H9 (cell line): ENCODE results near the gene PMP22. TPM values are rescaled to one million over a fixed set of nuclear protein-coding genes. Genes with fewer than 3 reads are reported as not detected.

Experiments
- DNase-seq: peaks from one replicate; pipeline ENCODE4 v3.0.0-alpha.2; 2017
- H2AFZ ChIP-seq: one replicate; pipeline ENCODE4 v1.6.1; 2013; ENCODE audit warnings: mild to moderate bottlenecking, low read length, control low read depth, moderate library complexity
- H2AK5ac ChIP-seq: 2 replicates; pipeline ENCODE4 v1.6.1; 2013; ENCODE audit warnings: low read length, control low read depth, mixed read lengths; ENCODE audit not compliant: insufficient read length
- H2BK120ac ChIP-seq: one replicate; pipeline ENCODE4 v1.6.1; 2013; ENCODE audit warnings: low read depth, mild to moderate bottlenecking, low read length, control low read depth, inconsistent platforms; ENCODE audit not compliant: poor library complexity, severe bottlenecking
- H2BK12ac ChIP-seq: 2 replicates; pipeline ENCODE4 v1.6.1; 2013; ENCODE audit warnings: low read length, control low read depth, mixed read lengths, low read depth; ENCODE audit not compliant: insufficient read length
- H2BK15ac ChIP-seq: 2 replicates; pipeline ENCODE4 v1.6.1; 2013; ENCODE audit warnings: low read depth, low read length, control low read depth
- H2BK20ac ChIP-seq: one replicate; pipeline ENCODE4 v1.6.1; 2013; ENCODE audit warnings: low read depth, mild to moderate bottlenecking, low read length, control low read depth, inconsistent platforms; ENCODE audit not compliant: poor library complexity, severe bottlenecking
- H2BK5ac ChIP-seq: 2 replicates; pipeline ENCODE4 v1.6.1; 2013; ENCODE audit warnings: low read length, control low read depth, mixed read lengths; ENCODE audit not compliant: insufficient read length
- H3K14ac ChIP-seq: 2 replicates; pipeline ENCODE4 v1.6.1; 2013; ENCODE audit warnings: low read length, control low read depth; ENCODE audit not compliant: insufficient read depth
- H3K18ac ChIP-seq: 2 replicates; pipeline ENCODE4 v1.6.1; 2013; ENCODE audit warnings: low read depth, mild to moderate bottlenecking, mixed read lengths, low read length, control low read depth; ENCODE audit not compliant: insufficient read length
- H3K23ac ChIP-seq: 2 replicates; pipeline ENCODE4 v1.6.1; 2013; ENCODE audit warnings: low read length, control low read depth, mixed read lengths, low read depth; ENCODE audit not compliant: insufficient read length
- H3K23me2 ChIP-seq: 2 replicates; pipeline ENCODE4 v1.6.1; 2013; ENCODE audit warnings: low read depth, mild to moderate bottlenecking, mixed read lengths, low read length, control low read depth; ENCODE audit not compliant: insufficient read length, poor library complexity, severe bottlenecking
- H3K27ac ChIP-seq: 2 replicates; pipeline ENCODE4 v1.5.1; 2013; ENCODE audit warnings: low read length, control low read depth, mixed read lengths, low read depth; ENCODE audit not compliant: insufficient read length
- H3K27me3 ChIP-seq: 2 replicates; pipeline ENCODE4 v1.6.1; 2013; ENCODE audit warnings: low read length, control low read depth, inconsistent platforms; ENCODE audit not compliant: insufficient read depth
- H3K4ac ChIP-seq: 2 replicates; pipeline ENCODE4 v1.6.1; 2013; ENCODE audit warnings: low read depth, mild to moderate bottlenecking, control low read depth, inconsistent platforms, low read length, moderate library complexity
- H3K4me1 ChIP-seq: 2 replicates; pipeline ENCODE4 v1.6.1; 2013; ENCODE audit warnings: low read length, control low read depth, inconsistent platforms; ENCODE audit not compliant: insufficient read depth
- H3K4me2 ChIP-seq: 2 replicates; pipeline ENCODE4 v1.6.1; 2013; ENCODE audit warnings: low read length, control low read depth, mixed read lengths; ENCODE audit not compliant: insufficient read length, insufficient read depth
- H3K56ac ChIP-seq: 2 replicates; pipeline ENCODE4 v1.6.1; 2013; ENCODE audit warnings: low read depth, mild to moderate bottlenecking, mixed read lengths, low read length, control low read depth; ENCODE audit not compliant: insufficient read length
- H3K79me1 ChIP-seq: 2 replicates; pipeline ENCODE4 v1.6.1; 2013; ENCODE audit warnings: low read depth, mild to moderate bottlenecking, moderate library complexity, low read length, control low read depth, inconsistent platforms; ENCODE audit not compliant: insufficient read depth, poor library complexity, severe bottlenecking
- H3K79me2 ChIP-seq: 2 replicates; pipeline ENCODE4 v1.6.1; 2013; ENCODE audit warnings: low read length, control low read depth, inconsistent platforms; ENCODE audit not compliant: insufficient read depth
- H3K9ac ChIP-seq: 2 replicates; pipeline ENCODE4 v1.6.1; 2013; ENCODE audit warnings: low read length, control low read depth, mixed read lengths; ENCODE audit not compliant: insufficient read length; ENCODE audit errors: extremely low read depth
- H3K9me3 ChIP-seq: one replicate; pipeline ENCODE4 v1.6.1; 2013; ENCODE audit warnings: low read depth, low read length, inconsistent platforms; ENCODE audit not compliant: control insufficient read depth
- H3T11ph ChIP-seq: one replicate; pipeline ENCODE4 v1.6.1; 2013; ENCODE audit warnings: mild to moderate bottlenecking, low read length, control low read depth, inconsistent platforms
- H4K20me1 ChIP-seq: one replicate; pipeline ENCODE4 v1.6.1; 2013; ENCODE audit not compliant: control insufficient read depth, insufficient read length, insufficient read depth
- H4K5ac ChIP-seq: 2 replicates; pipeline ENCODE4 v1.6.1; 2013; ENCODE audit warnings: low read depth, mild to moderate bottlenecking, mixed read lengths, low read length, control low read depth; ENCODE audit not compliant: insufficient read length
- H4K8ac ChIP-seq: replicated peaks from 2 replicates; pipeline ENCODE4 v1.6.1; 2013; ENCODE audit warnings: low read length, control low read depth, mixed read lengths, low read depth; ENCODE audit not compliant: insufficient read length
- H4K91ac ChIP-seq: 2 replicates; pipeline ENCODE4 v1.6.1; 2013; ENCODE audit warnings: low read depth, mild to moderate bottlenecking, moderate library complexity, mixed read lengths, low read length, control low read depth; ENCODE audit not compliant: insufficient read length
- H3K27ac Mint-ChIP-seq, 3 experiments: 2 replicates in 2 of 3; 3 replicates in 1 of 3; pipeline ENCODE4 v1.8.0; 2020 to 2021; ENCODE audit warnings: mixed read lengths in 3 of 3, mild to moderate bottlenecking in 1 of 3, moderate library complexity in 1 of 3
- H3K27me3 Mint-ChIP-seq: 2 replicates; pipeline ENCODE4 v1.8.0; 2021; ENCODE audit warnings: low read depth, mild to moderate bottlenecking, moderate library complexity, mixed read lengths
- H3K36me3 Mint-ChIP-seq, 3 experiments: 2 replicates in 2 of 3; 3 replicates in 1 of 3; pipeline ENCODE4 v1.8.0; 2020 to 2021; ENCODE audit warnings: low read depth in 3 of 3, mixed read lengths in 3 of 3; ENCODE audit not compliant: insufficient read depth in 1 of 3
- H3K4me1 Mint-ChIP-seq, 2 experiments: 2 replicates each; pipeline ENCODE4 v1.8.0; 2020; ENCODE audit warnings: mixed read lengths in 2 of 2
- H3K4me3 Mint-ChIP-seq, 2 experiments: 2 replicates in 1 of 2; 3 replicates in 1 of 2; pipeline ENCODE4 v1.8.0; 2020 to 2021; ENCODE audit warnings: mild to moderate bottlenecking in 2 of 2, mixed read lengths in 2 of 2, moderate library complexity in 1 of 2
- H3K9me3 Mint-ChIP-seq, 2 experiments: 2 replicates in 1 of 2; 3 replicates in 1 of 2; pipeline ENCODE4 v1.8.0; 2020; ENCODE audit warnings: mild to moderate bottlenecking in 2 of 2, mixed read lengths in 2 of 2, moderate library complexity in 1 of 2
- WGBS: extraction: QIAGEN DNeasy Blood & Tissue Kit; methylation state at CpG from one replicate; pipeline ENCODE4 v1.1.7; 2013; ENCODE audit warnings: missing lambda C conversion rate, low lambda C conversion rate, mixed read lengths; ENCODE audit not compliant: insufficient read length; ENCODE audit errors: extremely low coverage; 5-methylcytosine and 5-hydroxymethylcytosine counted together
- total RNA-seq: library from RNA; stranded (reverse); gene quantifications from 2 replicates; pipeline ENCODE4 v1.2.1, GENCODE V29; 2021
- TF ChIP-seq, protein P1 (sequence below): fragments of 200-600 bp; sonication (generic); conservative IDR thresholded peaks from 3 replicates; pipeline ENCODE4 v1.8.0; 2021; ENCODE audit warnings: antibody characterized with exemption, mild to moderate bottlenecking

Gene PMP22
- total RNA-seq, 1 experiment from 2014 or later = 1.5 TPM

DNA sequence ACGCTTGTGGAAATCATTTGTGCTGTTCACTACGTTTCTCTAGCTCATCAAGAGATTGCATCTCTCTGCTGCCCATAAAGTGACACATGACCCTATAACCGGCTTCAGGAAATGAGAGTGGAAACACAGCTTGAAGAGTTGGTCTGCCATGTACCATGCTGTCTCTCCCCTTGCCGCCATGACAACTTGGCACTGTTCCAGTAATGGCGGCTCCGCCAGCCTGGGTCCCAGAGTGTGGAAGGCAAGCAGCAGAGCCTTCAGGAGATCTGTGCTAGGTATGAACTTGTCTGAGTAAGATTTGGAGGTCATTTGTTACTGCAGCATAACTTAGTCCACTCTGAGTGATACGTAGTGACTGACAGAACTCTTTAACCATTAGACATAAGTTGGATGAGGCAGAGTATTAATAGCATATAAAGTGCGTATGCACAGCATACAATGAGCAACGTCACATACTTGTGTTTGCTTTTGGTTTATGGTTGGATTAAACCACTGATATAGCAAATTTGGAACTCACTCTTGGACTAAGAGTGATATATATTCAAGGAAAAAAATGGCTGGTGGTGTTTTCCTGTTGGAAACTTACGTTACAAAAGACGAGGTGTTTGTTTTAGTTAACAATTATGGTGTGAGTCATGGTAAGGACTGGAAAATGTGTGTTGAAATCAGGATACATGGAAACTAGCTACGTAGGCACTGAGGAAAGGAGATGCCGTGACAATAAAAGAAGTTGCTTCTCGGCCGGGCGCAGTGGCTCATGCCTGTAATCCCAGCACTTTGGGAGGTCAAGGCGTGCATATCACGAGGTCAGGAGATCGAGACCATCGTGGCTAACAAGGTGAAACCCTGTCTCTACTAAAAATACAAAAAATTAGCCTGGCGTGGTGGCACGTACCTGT lies 24.4 kb upstream of the PMP22 start:
- Mint-ChIP-seq H3K4me1 (peaks cover 8 to 10% of the 10 kb centered on the region in 2 experiments), H3K36me3 (no peaks in the 10 kb centered on the region), H3K27me3 (peaks cover 14% of the 10 kb centered on the region), H3K4me3 (no peak overlapping the region), H3K27ac (no peak overlapping the region), H3K9me3 (no peaks in the 10 kb centered on the region)
- no peak overlapping the region for H4K5ac ChIP-seq
- DNase-seq = no peak
- no peak overlapping the region for H3T11ph ChIP-seq
- H2BK20ac ChIP-seq = no peak overlapping the region
- H3K56ac ChIP-seq = no peak overlapping the region
- no peaks in the 10 kb centered on the region for H3K79me1 ChIP-seq
- H3K4ac ChIP-seq = no peak overlapping the region
- no peak overlapping the region for H3K9ac ChIP-seq
- no peaks in the 10 kb centered on the region for H3K27me3 ChIP-seq
- H3K4me2 ChIP-seq = no peak overlapping the region
- H3K27ac ChIP-seq = no peak overlapping the region
- no peak overlapping the region for H2AFZ ChIP-seq
- H2BK120ac ChIP-seq = no peak overlapping the region
- no peak overlapping the region for H3K23ac ChIP-seq
- no peak overlapping the region for H2BK5ac ChIP-seq
- TF ChIP-seq, protein P1, sequence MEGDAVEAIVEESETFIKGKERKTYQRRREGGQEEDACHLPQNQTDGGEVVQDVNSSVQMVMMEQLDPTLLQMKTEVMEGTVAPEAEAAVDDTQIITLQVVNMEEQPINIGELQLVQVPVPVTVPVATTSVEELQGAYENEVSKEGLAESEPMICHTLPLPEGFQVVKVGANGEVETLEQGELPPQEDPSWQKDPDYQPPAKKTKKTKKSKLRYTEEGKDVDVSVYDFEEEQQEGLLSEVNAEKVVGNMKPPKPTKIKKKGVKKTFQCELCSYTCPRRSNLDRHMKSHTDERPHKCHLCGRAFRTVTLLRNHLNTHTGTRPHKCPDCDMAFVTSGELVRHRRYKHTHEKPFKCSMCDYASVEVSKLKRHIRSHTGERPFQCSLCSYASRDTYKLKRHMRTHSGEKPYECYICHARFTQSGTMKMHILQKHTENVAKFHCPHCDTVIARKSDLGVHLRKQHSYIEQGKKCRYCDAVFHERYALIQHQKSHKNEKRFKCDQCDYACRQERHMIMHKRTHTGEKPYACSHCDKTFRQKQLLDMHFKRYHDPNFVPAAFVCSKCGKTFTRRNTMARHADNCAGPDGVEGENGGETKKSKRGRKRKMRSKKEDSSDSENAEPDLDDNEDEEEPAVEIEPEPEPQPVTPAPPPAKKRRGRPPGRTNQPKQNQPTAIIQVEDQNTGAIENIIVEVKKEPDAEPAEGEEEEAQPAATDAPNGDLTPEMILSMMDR = no peak
- no peak overlapping the region for H3K18ac ChIP-seq
- H3K14ac ChIP-seq = no peak overlapping the region
- H4K91ac ChIP-seq = no peak overlapping the region
- no peak overlapping the region for H2BK15ac ChIP-seq
- H4K20me1 ChIP-seq = no peaks in the 10 kb centered on the region
- WGBS = no CpG with 5 or more reads among the region's 22 CpGs
- H3K23me2 ChIP-seq = no peaks in the 10 kb centered on the region
- H4K8ac ChIP-seq = no peak overlapping the region
- H3K9me3 ChIP-seq = no peaks in the 10 kb centered on the region
- H2BK12ac ChIP-seq = no peak overlapping the region
- H2AK5ac ChIP-seq = no peak overlapping the region
- H3K79me2 ChIP-seq = no peaks in the 10 kb centered on the region
- no peaks in the 10 kb centered on the region; the same call in 1 of the 2 replicates for H3K4me1 ChIP-seq
